Activated naive CD4-positive, alpha-beta T cell treated with anti-CD3 and anti-CD28 coated beads for 36 hours (primary cell): ENCODE measurements around the gene MIA. TPM values are rescaled to one million over a fixed set of nuclear protein-coding genes. Genes with fewer than 3 reads are reported as not detected.
"Not testable (repeated sequence)": the region's sequence is repeated elsewhere in the genome, so short reads cannot be mapped to it uniquely, and the experiment has no call there.

ENCODE experiments used
- CTCF ChIA-PET: fragments of 350-600 bp; sonication (Branson Sonifier 250); formaldehyde crosslinking; loops from one replicate; lab custom pipeline; 2021; ENCODE audit warnings: antibody characterized with exemption; lab: Charles Lee
- DNase-seq: peaks from one replicate; pipeline ENCODE4 v3.0.0-alpha.2; 2020
- H3K27ac Mint-ChIP-seq: one replicate; pipeline ENCODE4 v1.8.0; 2021; ENCODE audit warnings: mild to moderate bottlenecking, mixed read lengths
- H3K27me3 Mint-ChIP-seq: one replicate; pipeline ENCODE4 v1.8.0; 2021; ENCODE audit warnings: low read depth, mixed read lengths
- H3K36me3 Mint-ChIP-seq: one replicate; pipeline ENCODE4 v1.8.0; 2021; ENCODE audit warnings: low read depth, mixed read lengths
- H3K4me1 Mint-ChIP-seq: one replicate; pipeline ENCODE4 v1.8.0; 2021; ENCODE audit warnings: low read depth, mixed read lengths
- H3K4me3 Mint-ChIP-seq: one replicate; pipeline ENCODE4 v1.8.0; 2021; ENCODE audit warnings: mild to moderate bottlenecking, moderate library complexity, mixed read lengths
- H3K9me3 Mint-ChIP-seq: one replicate; pipeline ENCODE4 v1.8.0; 2021; ENCODE audit warnings: mixed read lengths
- intact Hi-C: fragments of 100-400 bp; cut with micrococcal nuclease; formaldehyde crosslinking; loops from one replicate; pipeline ENCODE4 v1.15.1; 2023
- total RNA-seq, 2 experiments: library from RNA; stranded (reverse); gene quantifications; one replicate each; pipeline ENCODE4 v1.2.3, GENCODE V29; 2021

The MIA gene
- total RNA-seq, 2 experiments from 2014 or later: not detected

- Mint-ChIP-seq H3K36me3 (peaks cover 26% of the 10 kb centered on the region), H3K27ac (peak overlapping the region; percentile 93), H3K4me3 (peak overlapping the region; percentile 15), H3K27me3 (no peaks in the 10 kb centered on the region), H3K9me3 (no peaks in the 10 kb centered on the region), H3K4me1 (peaks cover 69% of the 10 kb centered on the region)
- CTCF ChIA-PET: interaction anchor here (4.6 to 4.7 kb wide), 2 partner anchors 55 to 146 kb away, joined by 30 to 34 read pairs; no protein-coding TSS in a partner anchor
- no peak for DNase-seq
- intact Hi-C loops: no loop called here
Measured at GRCh38 chr19:40808497-40808896, 33.2 kb downstream of the MIA start.

- H3K27me3 Mint-ChIP-seq: no peaks in the 10 kb centered on the region
- H3K36me3 Mint-ChIP-seq: peaks cover 17% of the 10 kb centered on the region
- intact Hi-C loops: no loop called here
- peaks cover 59% of the 10 kb centered on the region for H3K4me1 Mint-ChIP-seq
- peak overlapping the region; percentile 41 for H3K4me3 Mint-ChIP-seq
- H3K27ac Mint-ChIP-seq: peak overlapping the region; percentile 63
- no peak for DNase-seq
- CTCF ChIA-PET: interaction anchor here (0.8 to 4.7 kb wide), 2 partner anchors 34 to 56 kb away, joined by 3 to 34 read pairs; partner anchors contain the start of gene MIA
- H3K9me3 Mint-ChIP-seq: no peaks in the 10 kb centered on the region
Measured at GRCh38 chr19:40809358-40810086, 34.2 kb downstream of the MIA start.

DNA sequence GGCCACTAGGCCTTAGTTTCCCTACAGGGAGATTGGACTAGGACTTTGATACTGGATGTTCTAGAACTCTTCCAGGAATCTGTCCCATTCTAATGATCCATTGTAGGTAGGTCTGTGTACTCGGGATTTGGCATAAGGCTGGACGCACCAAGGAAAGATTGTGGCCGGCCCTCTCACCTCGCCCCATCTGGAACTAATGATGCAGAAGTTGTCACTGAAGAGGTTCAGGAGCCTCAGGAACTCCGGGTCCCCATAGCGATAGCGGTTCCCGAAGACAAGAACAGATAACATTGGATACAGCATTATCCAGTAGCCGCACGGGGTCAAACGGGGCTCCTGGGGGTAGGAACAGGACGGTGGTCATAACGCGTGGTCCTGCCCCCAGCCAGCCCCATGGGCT is 34.8 kb downstream of the MIA start:
- Mint-ChIP-seq H3K27ac (peak overlapping the region; percentile 54), H3K27me3 (no peaks in the 10 kb centered on the region), H3K4me3 (peak overlapping the region; percentile 41), H3K9me3 (no peaks in the 10 kb centered on the region), H3K4me1 (peaks cover 53% of the 10 kb centered on the region), H3K36me3 (peaks cover 15% of the 10 kb centered on the region)
- CTCF ChIA-PET: no interaction called here
- no peak for DNase-seq
- intact Hi-C loops: no loop called here

- H3K27me3 Mint-ChIP-seq, H3K9me3 Mint-ChIP-seq, intact Hi-C loops: not testable (repeated sequence)
- peaks cover 13% of the 10 kb centered on the region for H3K36me3 Mint-ChIP-seq
- peak overlapping the region; percentile 86 for H3K27ac Mint-ChIP-seq
- H3K4me1 Mint-ChIP-seq: peaks cover 46% of the 10 kb centered on the region
- CTCF ChIA-PET: interaction anchor here (0.6 to 1.0 kb wide), 5 partner anchors 8 to 176 kb away, joined by 3 to 4 read pairs (median 3); no protein-coding TSS in a partner anchor
- DNase-seq: peak; percentile 70
- H3K4me3 Mint-ChIP-seq: peak overlapping the region; percentile 88
Measured at GRCh38 chr19:40810649-40811408, 35.5 kb downstream of the MIA start.

DNA sequence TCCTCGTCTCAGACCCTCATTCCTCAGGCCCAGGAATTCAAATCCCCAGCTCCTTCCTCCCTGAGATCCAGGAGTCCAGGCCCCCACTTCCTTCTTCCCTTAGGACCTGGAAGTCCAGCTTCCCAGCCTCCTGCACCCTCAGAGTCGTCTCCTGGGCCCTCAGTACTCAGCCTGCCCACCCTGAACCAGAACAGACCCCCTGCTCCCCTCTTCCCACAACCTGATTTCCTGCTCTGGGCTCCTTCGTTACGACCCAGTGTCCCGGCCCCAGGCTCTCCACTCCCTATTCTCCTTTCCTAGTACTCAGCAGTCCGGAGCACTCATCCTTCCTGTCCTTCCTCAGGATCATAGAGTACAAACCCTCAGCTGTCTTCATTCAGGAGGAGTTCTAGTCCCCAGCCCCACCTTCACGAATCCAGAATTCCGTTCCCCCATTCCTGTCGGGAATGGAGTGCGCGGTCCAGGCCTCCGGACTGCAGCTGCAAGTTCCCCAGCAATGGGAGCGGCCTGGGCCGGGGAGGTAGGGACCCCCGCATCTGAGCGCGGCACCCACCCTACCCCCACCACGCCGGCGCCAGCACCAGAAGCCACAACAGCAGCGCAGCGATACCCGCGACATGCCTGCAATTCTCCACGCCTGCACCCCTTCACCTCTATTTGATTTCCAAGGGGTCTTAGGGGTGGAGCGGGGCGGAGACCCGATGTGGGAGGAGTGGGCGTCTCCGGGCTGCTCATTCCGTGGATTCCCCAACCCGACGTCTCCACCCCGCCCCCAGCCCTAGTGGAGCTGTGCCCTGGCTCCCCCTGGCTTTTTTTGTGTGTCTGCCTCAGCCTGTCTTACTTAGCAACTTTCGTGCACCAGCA is 36.4 kb downstream of the MIA start:
- peaks cover 12% of the 10 kb centered on the region for H3K36me3 Mint-ChIP-seq
- H3K4me3 Mint-ChIP-seq: peak overlapping the region; percentile 88
- peaks cover 37% of the 10 kb centered on the region for H3K4me1 Mint-ChIP-seq
- CTCF ChIA-PET: interaction anchor here (0.5 to 1.4 kb wide), 8 partner anchors 8 to 333 kb away, joined by 3 to 4 read pairs (median 3); no protein-coding TSS in a partner anchor
- intact Hi-C loops: no loop called here
- H3K27me3 Mint-ChIP-seq: no peaks in the 10 kb centered on the region
- H3K27ac Mint-ChIP-seq: peak overlapping the region; percentile 26
- no peaks in the 10 kb centered on the region for H3K9me3 Mint-ChIP-seq
- DNase-seq: peak; percentile 72

DNA sequence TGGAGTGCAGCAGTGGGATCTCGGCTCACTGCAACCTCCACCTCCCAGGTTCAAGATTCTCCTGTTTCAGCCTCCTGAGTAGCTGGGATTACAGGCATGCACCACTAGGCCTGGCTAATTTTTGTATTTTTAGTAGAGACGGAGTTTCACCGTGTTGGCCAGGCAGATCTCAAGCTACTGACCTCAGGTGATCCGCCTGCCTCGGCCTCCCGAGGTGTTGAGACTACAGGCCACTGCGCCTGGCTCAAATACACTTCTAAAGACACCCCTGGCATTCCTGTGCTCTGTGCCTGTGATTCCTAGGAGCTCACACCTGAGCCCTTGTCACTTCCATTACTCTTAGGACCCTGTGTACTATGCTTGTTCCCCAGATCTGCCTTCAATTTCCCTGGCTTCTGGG is 37.2 kb downstream of the MIA start:
- intact Hi-C loops, H3K27ac Mint-ChIP-seq, H3K9me3 Mint-ChIP-seq, H3K36me3 Mint-ChIP-seq, DNase-seq, H3K27me3 Mint-ChIP-seq: not testable (repeated sequence)
- CTCF ChIA-PET: interaction anchor here (1.2 to 1.4 kb wide), 2 partner anchors 9 to 91 kb away, joined by 3 read pairs; no protein-coding TSS in a partner anchor
- Mint-ChIP-seq H3K4me1 (peaks cover 31% of the 10 kb centered on the region), H3K4me3 (peak overlapping the region; percentile 88)

- no peak overlapping the region for H3K27ac Mint-ChIP-seq
- H3K36me3 Mint-ChIP-seq: peaks cover 3% of the 10 kb centered on the region
- intact Hi-C loops: no loop called here
- no peaks in the 10 kb centered on the region for H3K27me3 Mint-ChIP-seq
- no peak overlapping the region for H3K4me3 Mint-ChIP-seq
- H3K9me3 Mint-ChIP-seq: no peaks in the 10 kb centered on the region
- CTCF ChIA-PET: no interaction called here
- peaks cover 33% of the 10 kb centered on the region for H3K4me1 Mint-ChIP-seq
- no peak for DNase-seq
Measured at GRCh38 chr19:40813182-40813581, 37.9 kb downstream of the MIA start.

- no peak overlapping the region for H3K4me3 Mint-ChIP-seq
- no peaks in the 10 kb centered on the region for H3K9me3 Mint-ChIP-seq
- no peaks in the 10 kb centered on the region for H3K27me3 Mint-ChIP-seq
- CTCF ChIA-PET: no interaction called here
- DNase-seq: no peak
- H3K36me3 Mint-ChIP-seq: no peaks in the 10 kb centered on the region
- intact Hi-C loops: loop anchor here (2.0 kb wide), 1 partner anchor 318 kb away; no protein-coding TSS in a partner anchor
- no peak overlapping the region for H3K27ac Mint-ChIP-seq
- H3K4me1 Mint-ChIP-seq: peaks cover 40% of the 10 kb centered on the region
Measured at GRCh38 chr19:40815223-40815622, 39.9 kb downstream of the MIA start.

DNA sequence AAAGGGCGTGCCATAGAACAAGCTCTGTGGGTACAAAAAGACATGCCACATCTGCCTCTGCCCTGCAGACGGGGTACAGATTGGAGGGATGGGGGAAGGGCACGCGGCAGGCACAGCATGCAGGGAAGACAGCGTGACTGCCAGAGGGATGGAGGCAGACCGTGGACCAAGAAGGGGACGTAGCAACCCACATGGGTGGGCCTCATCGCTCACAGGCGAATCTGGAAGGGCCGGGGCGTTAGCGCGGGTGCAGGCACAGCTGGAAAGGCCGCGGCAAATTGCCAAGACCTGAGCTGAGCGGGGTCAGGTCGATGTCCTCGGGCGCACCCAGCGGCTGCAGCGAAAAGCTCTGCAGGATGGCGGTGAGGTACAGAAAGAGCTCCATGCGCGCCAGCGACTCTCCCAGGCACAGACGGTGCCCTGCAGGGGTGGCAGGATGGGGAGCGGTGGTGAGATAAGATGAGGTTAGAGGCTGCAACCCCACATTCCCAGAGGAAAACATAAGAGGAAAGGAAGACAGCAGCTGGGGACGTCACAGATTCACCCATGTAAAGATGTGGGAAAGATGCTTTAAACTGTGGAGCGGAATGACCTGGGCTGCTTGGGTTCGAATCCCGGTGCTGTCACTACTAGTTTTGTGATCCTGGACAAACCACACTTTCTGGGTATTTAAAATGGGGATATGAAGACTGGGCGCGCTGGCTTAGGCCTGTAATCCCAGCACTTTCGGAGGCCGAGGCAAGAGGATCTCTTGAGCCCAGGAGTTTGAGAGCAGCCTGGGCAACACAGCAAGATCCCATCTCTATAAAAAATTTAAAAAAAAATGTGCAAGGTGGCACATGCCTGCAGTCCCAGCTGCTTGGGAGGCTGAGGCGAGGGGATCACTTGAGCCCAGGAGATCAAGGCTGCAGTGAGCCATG is 43.4 kb downstream of the MIA start:
- Mint-ChIP-seq H3K4me1 (peaks cover 25% of the 10 kb centered on the region), H3K27ac (peak overlapping the region; percentile 67), H3K4me3 (peak overlapping the region; percentile 77)
- peak; percentile 90 for DNase-seq
- CTCF ChIA-PET: interaction anchor here (0.6 to 3.2 kb wide), 14 partner anchors 12 to 444 kb away, joined by 3 to 44 read pairs (median 4); partner anchors contain the start of genes ACTMAP, RAB4B and SNRPA
- not testable (repeated sequence) for H3K9me3 Mint-ChIP-seq, H3K36me3 Mint-ChIP-seq, H3K27me3 Mint-ChIP-seq
- intact Hi-C loops: loop anchor here (1.0 to 2.0 kb wide), 3 partner anchors 14 to 155 kb away; no protein-coding TSS in a partner anchor

- CTCF ChIA-PET: interaction anchor here (0.6 to 3.2 kb wide), 21 partner anchors 12 to 450 kb away, joined by 3 to 44 read pairs (median 4); partner anchors contain the start of genes ACTMAP, RAB4B and SNRPA
- peak; percentile 81 for DNase-seq
- intact Hi-C loops: loop anchor here (1.0 to 2.0 kb wide), 3 partner anchors 15 to 156 kb away; no protein-coding TSS in a partner anchor
- H3K27ac Mint-ChIP-seq, H3K36me3 Mint-ChIP-seq, H3K27me3 Mint-ChIP-seq, H3K9me3 Mint-ChIP-seq, H3K4me3 Mint-ChIP-seq: not testable (repeated sequence)
- peaks cover 25% of the 10 kb centered on the region for H3K4me1 Mint-ChIP-seq
Measured at GRCh38 chr19:40819479-40820234, 44.3 kb downstream of the MIA start.
